ENCODE data around the gene AGBL4.

The AGBL4 gene

GRCh38 chr1:48495166-48495565 is 1528.6 kb downstream of the AGBL4 start:
- no peak for TF ChIP-seq CTCF (IDR thresholded peaks at IDR 0.05)
- no peak for TF ChIP-seq ZFX (IDR thresholded peaks at IDR 0.05; ENCODE audit: borderline replicate concordance)

GRCh38 chr1:48493970-48494769 is 1529.6 kb downstream of the AGBL4 start:
- TF ChIP-seq CTCF (IDR thresholded peaks at IDR 0.05), result no peak
- TF ChIP-seq ZFX (IDR thresholded peaks at IDR 0.05; ENCODE audit: borderline replicate concordance), result no peak
- H3K27ac ChIP-seq, result no peak overlapping the region

More at GRCh38 chr1:48495166-48495565, 1528.6 kb downstream of the AGBL4 start:
- H3K27ac ChIP-seq, result no peak overlapping the region

- TF ChIP-seq ZFX (IDR thresholded peaks at IDR 0.05; ENCODE audit: borderline replicate concordance) (no peak), CTCF (IDR thresholded peaks at IDR 0.05) (no peak)
- H3K27ac ChIP-seq, result no peak overlapping the region
Measured at GRCh38 chr1:48493041-48493440, 1530.7 kb downstream of the AGBL4 start.

GRCh38 chr1:48492392-48492791 is 1531.4 kb downstream of the AGBL4 start:
- TF ChIP-seq ZFX (IDR thresholded peaks at IDR 0.05; ENCODE audit: borderline replicate concordance), result no peak
- no peak for TF ChIP-seq CTCF (IDR thresholded peaks at IDR 0.05)

GRCh38 chr1:48488721-48489120 is 1535.0 kb downstream of the AGBL4 start:
- TF ChIP-seq CTCF (IDR thresholded peaks at IDR 0.05) (no peak), ZFX (IDR thresholded peaks at IDR 0.05; ENCODE audit: borderline replicate concordance) (no peak)
- no peak overlapping the region for H3K27ac ChIP-seq

More at GRCh38 chr1:48492392-48492791, 1531.4 kb downstream of the AGBL4 start:
- no peak overlapping the region for H3K27ac ChIP-seq

All from 22Rv1 (cell line).